Loucy (cell line): ENCODE results near the gene ABTB2.

Experiments used
- CTCF ChIP-seq: fragments of 200-600 bp; sonication (generic); conservative IDR thresholded peaks from 2 replicates; pipeline ENCODE4 v1.5.1; 2014; ENCODE audit warnings: mild to moderate bottlenecking, antibody characterized with exemption, low read length
- EZH2phosphoT487 ChIP-seq: fragments of 200-600 bp; IDR thresholded peaks from 2 replicates; pipeline ENCODE4 v1.6.1; 2018; ENCODE audit warnings: antibody characterized with exemption, mild to moderate bottlenecking, moderate library complexity, borderline replicate concordance

GRCh38 chr11:34267417-34267816, 90.4 kb downstream of the ABTB2 start:
- TF ChIP-seq CTCF (no peak), EZH2phosphoT487 (no peak)
